Epithelial cell of proximal tubule (primary cell): ENCODE data around the gene ARHGEF16. TPM values are rescaled to one million over a fixed set of nuclear protein-coding genes. Genes with fewer than 3 reads are reported as not detected.

Experiments used
- DNase-seq: peaks from one replicate; pipeline ENCODE4 v3.0.0-alpha.2; 2011; ENCODE audit warnings: low read depth
- H3K4me3 ChIP-seq: 2 replicates; pipeline ENCODE4 v1.5.1; 2011; ENCODE audit warnings: low read depth, mild to moderate bottlenecking, low read length
- CTCF ChIP-seq: conservative IDR thresholded peaks from 2 replicates; pipeline ENCODE4 v1.5.1; 2012; ENCODE audit warnings: low read depth, mild to moderate bottlenecking, low read length
- total RNA-seq: library from RNA; depleted of rRNA; stranded (reverse); fragments of >200 nt; gene quantifications from 2 replicates; pipeline ENCODE4 v1.2.3, GENCODE V29; 2015

ARHGEF16 gene
- total RNA-seq, 1 donor from 2014 or later = 36.6 TPM

GRCh38 chr1:3423245-3423829 lies 31.1 kb upstream of the ARHGEF16 start:
- TF ChIP-seq CTCF = no peak
- DNase-seq = no peak
- no peak overlapping the region for H3K4me3 ChIP-seq

- H3K4me3 ChIP-seq = no peak overlapping the region
- no peak for TF ChIP-seq CTCF
- no peak for DNase-seq
These were observed 30.4 kb upstream of the ARHGEF16 start for GRCh38 chr1:3423896-3424611.

- DNase-seq = no peak
These were observed 28.8 kb upstream of the ARHGEF16 start for GRCh38 chr1:3425486-3426215.

GRCh38 chr1:3426956-3427535 lies 27.4 kb upstream of the ARHGEF16 start:
- TF ChIP-seq CTCF = no peak
- DNase-seq = no peak
- H3K4me3 ChIP-seq = no peak overlapping the region

More at GRCh38 chr1:3425486-3426215, 28.8 kb upstream of the ARHGEF16 start:
- no peak for TF ChIP-seq CTCF
- H3K4me3 ChIP-seq = no peak overlapping the region

GRCh38 chr1:3427711-3428704 lies 26.5 kb upstream of the ARHGEF16 start:
- no peak for TF ChIP-seq CTCF
- no peak for DNase-seq
- no peak overlapping the region for H3K4me3 ChIP-seq

- no peak overlapping the region for H3K4me3 ChIP-seq
- DNase-seq = no peak
- TF ChIP-seq CTCF = no peak
These were observed 25.6 kb upstream of the ARHGEF16 start for GRCh38 chr1:3428899-3429298.
